ENCODE data around the gene VMP1.
"Not testable (repeated sequence)": the region's sequence is repeated elsewhere in the genome, so short reads cannot be mapped to it uniquely, and the experiment has no call there.

Gene VMP1

GRCh38 chr17:59863616-59864015, 156.2 kb downstream of the VMP1 start:
- no peak for DNase-seq (ENCODE audit: low spot score)

DNA sequence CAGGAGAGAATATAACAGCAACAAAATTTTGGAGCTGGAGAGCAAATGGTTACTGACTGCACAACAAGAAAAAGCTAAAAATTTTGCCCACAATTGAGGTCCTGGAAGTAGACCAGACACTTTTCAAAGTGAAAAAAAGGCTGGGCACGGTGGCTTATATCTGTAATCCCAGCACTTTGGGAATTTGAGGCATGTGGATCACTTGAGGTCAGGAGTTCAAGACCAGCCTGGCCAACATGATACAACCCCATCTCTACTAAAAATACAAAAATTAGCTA, 162.4 kb downstream of the VMP1 start:
- no peak for DNase-seq (ENCODE audit: low spot score)

DNA sequence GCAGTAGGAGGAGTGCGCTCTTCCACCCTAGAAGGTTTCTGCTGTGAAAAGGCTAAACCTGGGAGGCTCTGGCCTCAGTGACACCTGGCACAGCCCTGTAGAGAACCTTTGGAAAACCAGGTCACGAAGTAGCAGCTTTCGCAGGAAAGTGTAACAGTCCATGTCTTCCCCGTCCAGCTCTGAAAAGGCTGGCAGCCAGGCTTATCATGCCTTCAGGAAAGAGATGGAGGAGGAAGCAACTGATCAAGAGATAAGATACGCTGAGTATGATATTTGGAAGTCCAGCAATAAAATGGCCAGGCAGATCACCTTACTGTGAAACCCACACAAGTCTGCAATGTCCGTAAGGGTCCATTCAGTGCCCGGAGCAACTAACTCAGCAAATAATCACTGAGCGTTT, 163.0 kb downstream of the VMP1 start:
- DNase-seq (ENCODE audit: low spot score), result no peak

DNA sequence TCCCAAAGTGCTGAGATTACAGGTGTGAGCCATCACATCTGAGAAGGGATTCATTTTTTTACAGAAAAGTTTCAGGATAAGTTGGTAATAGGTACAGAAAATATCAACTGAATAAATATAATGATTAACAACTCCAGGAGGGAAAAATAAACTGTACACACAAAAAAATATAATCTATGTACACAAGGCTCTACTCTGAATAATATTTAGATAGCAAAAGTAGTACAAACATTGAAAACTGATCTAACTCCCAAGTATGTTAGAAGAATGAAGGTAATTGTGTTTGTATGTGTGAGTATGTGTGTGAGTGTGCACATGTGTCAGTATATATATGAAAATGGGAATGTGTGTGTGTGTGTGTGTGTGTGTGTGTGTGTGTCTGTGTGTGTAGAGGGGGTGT, 164.9 kb downstream of the VMP1 start:
- no peak for DNase-seq (ENCODE audit: low spot score)

DNA sequence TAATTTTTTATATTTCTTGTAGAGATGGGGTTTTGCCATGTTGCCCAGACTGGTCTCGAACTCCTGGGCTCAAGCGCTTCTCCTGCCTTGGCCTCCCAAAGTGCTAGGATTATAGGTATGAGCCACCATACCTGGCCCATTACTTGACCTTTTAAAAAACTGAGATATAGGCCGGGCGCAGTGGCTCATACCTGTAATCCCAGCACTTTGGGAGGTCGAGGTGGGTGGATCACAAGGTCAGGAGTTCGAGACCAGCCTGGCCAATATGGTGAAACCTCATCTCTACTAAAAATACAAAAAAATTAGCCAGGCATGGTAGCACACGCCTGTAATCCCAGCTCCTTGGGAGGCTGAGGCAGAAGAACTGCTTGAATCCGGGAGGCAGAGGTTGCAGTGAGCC, 166.0 kb downstream of the VMP1 start:
- DNase-seq (ENCODE audit: low spot score), result not testable (repeated sequence)

GRCh38 chr17:59874376-59874775, 166.9 kb downstream of the VMP1 start:
- DNase-seq (ENCODE audit: low spot score), result no peak

DNA sequence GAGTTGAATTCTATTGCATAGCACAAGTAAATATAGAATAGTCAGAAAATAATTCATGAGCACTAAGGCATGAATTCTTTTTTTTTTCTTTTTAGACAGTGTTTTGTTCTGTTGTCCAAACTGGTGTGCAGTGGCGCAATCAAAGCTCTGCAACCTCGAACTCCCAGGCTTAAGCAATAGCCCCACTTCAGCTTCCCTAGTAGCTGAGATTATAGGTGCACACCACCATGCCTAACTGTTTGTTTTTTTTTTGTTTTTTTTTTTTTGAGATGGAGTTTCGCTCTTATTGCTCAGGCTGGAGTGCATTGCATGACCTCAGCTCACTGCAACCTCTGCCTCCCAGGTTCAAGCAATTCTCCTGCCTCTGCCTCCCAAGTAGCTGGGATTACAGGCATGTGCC, 168.7 kb downstream of the VMP1 start:
- DNase-seq (ENCODE audit: low spot score), result no peak

DNA sequence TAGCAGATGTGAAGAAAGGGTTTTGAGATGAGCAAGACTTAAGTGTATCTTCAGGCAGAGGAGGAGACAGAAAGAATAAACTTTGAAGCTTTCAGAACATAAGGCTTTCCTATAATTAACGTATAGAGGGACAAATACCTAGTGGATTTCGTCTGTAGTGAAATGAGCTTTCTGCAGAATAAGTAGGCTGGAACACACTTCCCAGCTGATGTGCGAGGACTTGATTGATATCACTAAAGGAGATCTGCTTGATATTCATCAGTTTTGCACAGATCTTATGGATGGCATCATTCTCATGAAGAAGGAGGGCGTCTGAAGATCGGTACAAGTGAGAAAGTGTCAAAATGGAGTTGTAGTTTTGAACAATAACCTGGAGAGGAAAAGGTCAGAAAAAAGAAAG, 170.5 kb downstream of the VMP1 start:
- DNase-seq (ENCODE audit: low spot score), result no peak

DNA sequence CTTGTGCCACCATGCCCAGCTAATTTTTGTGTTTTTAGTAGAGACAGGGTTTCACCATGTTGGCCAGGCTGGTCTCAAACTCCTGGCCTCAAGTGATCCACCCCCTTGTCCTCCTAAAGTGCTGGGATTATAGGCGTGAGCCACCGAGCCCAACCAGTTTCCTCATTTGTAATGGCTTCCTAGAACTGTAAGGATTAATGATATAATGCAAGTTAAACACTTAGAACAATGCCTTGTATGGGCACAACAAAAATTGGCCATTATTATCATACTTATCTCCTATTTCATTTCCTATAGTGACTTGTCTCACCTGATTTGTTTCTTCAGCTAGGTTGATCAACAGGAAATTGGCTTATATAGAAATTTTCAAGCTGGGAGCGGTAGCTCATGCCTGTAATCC, 171.2 kb downstream of the VMP1 start:
- DNase-seq (ENCODE audit: low spot score), result no peak

DNA sequence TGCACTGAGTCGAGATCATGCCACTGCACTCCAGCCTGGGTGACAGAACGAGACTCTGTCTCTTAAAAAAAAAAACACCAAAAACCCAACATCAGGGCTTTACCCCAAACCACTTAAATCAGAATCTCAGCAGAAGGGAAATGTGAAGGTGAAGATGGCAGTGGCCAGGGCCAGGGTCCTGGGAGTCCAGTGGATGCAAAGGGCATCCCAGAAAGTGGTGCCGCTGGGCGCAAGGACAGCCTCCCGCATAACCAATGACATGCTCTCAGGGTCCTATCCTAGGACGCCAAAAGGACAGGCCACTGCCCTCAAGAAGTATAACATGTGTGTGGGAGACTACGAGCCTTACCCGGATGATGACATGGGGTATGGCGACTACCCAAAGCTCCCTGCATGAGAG, 177.4 kb downstream of the VMP1 start:
- DNase-seq (ENCODE audit: low spot score), result no peak

DNA sequence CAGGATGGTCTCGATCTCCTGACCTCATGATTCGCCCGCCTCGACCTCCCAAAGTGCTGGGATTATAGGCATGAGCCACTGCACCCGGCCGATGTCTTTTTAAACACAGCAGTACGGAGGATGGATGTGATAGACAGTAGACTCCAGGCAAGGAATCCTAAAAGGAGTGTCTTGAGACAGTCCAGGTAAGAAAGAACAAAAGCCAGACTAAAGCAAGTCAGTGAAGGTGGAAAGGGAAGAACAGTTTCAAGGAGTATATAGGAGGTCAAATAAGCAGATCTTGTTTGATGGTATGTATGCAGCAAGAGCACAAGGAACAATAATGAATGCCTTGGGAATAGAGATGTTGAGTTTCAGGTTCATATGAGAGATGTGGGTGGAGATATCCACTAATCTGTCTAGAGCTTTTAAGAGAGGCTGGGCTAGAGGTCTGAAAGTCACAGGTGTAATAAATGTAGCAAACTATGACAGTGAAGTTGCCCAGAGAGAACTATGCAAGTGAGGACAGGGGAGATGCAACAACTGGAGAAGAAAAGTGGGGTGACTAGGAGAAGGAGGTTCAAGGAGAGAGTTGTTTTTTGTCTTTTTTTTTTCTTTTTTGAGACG, 180.8 kb downstream of the VMP1 start:
- DNase-seq (ENCODE audit: low spot score), result no peak

- no peak for DNase-seq (ENCODE audit: low spot score)
Observed at GRCh38 chr17:59890720-59891119, 183.3 kb downstream of the VMP1 start.
